ENCODE results near the gene STOML1.

Gene STOML1

DNA sequence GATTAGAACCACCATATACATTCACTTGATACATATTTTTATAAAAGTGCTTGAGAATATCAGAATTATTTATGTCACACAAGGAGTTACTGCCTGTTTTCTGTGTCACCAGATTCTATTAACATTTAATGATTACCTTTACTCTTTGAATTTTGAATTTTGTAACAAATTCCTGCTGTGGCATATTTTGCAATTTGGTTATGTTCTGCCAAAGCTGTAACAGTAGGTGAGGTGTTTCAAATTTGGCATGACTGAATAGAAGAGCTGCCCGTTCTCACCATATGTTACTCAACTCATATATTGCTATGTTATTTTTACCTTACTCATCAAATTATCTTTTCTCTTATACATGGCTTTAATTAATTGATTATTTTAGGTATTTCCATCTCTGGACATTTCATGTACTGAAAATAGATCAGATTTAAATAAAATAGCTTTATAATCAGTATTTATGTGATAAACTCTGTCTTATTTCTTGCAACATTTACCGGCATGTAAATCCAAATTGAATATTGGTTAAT lies 21.3 kb upstream of the STOML1 start:
- no peak for DNase-seq

DNA sequence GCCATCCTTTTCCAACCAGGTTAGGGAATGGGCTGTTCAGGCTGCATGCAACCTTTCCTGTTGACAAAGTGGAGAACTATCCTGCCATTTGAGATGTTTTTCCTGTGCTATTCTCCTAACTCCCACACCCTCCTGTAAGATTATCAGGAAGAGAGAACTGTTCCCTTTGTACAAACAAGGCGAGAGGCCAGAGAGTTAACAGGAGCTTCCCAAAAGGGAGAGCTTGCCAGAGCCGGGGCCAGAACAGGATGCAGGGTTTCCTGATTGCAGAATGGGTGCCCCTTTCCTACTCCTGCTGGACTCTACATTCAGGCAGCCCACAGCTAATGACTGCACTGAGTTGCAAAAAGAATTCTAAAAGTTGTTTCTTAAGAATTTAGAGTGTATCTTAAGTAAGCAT lies 19.5 kb upstream of the STOML1 start:
- DNase-seq: no peak

- DNase-seq: no peak
Measured at GRCh38 chr15:74010929-74011540, 18.9 kb upstream of the STOML1 start.

DNA sequence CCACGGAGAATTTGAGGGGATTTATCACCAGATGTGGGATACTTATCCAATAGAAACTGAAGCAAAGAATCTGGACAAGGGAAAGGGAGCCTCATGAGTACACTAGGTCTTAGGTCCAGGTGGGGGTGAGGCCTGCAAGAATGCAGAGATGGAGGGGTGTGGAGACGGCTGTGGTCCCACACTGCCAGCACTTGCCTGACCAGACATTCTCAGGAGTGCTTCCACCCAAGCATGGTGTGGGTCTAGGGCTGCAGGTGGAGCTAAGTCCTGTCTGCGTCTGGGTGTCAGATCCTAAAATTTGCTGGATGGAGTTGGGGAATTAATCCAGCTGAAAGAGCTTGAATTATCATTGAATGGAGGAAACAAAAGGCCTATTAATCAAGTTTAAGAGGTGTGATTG lies 16.8 kb upstream of the STOML1 start:
- no peak for DNase-seq

DNA sequence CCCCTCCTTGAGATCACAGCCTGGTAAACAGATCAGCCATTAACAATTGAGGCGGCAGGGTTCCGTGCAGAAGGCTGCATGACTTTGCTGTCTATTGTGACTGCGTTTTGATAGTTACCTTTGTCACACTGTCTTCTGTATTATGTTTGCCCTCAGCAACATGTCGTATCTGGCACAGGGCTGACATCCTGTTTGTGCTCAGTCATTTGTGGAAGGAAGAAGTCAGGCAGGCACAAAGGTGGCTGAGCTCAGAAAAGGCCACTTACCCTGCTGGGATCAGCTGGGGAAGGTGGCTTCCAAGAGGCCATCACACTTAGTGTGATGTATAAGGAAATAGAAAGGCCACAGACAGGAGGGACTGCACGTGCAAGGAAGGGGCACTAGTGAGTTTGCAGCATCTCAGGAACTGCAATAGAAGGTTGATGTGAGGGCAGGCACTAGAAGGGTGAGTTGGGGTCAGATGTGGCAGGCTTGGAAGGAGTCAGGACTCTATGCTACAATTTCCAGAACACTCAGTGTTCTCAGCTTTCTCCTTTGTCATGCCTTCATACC lies 15.8 kb upstream of the STOML1 start:
- peak in 1 of 2 experiments; percentile 32 for DNase-seq

DNA sequence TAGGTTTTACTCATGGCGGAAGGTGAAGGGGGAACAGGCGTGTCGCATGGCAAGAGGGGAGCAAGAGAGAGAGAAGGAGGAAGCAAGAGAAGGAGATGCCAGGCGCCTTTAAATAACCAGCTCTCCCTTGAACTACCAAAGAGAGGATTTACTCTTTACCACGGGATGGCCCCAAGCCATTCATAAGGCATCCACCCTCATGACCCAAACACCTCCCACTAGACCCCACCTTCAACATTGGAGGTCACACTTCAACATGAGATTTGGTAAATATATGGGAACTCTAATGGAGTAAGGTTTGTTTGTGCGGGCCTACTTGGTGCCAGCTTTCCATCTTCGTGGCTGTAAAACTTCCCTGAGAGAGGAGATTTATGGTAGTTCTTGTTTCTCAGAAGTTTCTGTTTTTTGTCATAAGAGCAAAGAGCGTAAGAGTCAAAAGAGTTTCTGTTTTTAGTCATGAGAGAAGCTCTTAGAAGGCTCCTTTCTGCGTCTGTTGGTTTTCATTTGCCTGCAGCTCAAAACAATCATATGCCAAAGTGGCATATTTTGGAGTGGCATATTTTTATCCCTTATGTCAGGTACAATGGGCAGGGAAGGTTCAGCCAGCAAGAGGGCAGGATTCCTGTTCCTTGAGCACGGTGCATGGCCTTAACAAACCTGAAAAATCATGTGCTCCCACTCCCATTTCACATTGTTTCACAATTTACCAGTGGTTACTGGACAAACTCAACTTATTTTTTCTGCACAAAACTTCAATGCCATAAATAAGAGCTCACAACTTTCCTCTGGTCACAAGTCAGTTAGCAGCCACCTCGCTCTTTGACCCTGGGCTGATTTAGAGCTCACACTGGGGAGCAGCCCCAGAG lies 14.9 kb upstream of the STOML1 start:
- DNase-seq: peak; percentile 40 to 43

- DNase-seq: no peak
Measured at GRCh38 chr15:73997986-73998385, 5.9 kb upstream of the STOML1 start.

DNA sequence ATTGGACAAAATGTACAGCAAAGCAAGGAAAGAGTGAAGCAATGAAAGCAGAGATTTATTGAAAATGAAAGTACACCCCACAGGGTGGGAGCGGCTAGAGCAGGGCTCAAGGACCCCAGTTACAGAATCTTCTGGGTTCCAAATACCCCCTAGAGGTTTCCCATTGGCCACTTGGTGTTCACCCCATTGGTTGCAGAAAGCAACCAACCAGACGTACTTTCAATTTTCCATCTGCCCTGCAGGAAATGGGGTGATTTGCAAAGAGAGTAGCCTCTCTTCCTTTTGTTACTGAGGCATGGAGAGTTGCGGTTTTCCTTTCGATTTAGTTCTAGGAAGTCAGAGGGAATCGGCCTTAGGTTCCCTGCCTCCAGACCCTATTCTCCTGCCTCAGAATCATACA lies 4.8 kb upstream of the STOML1 start:
- no peak for DNase-seq

- no peak for DNase-seq
Measured at GRCh38 chr15:73996267-73996666, 4.2 kb upstream of the STOML1 start.

GRCh38 chr15:73994912-73995622 lies 3.0 kb upstream of the STOML1 start:
- DNase-seq: peak in 1 of 2 experiments; percentile 42

GRCh38 chr15:73994413-73994883 lies 2.4 kb upstream of the STOML1 start, which contains the start of gene PML:
Gene PML, plus strand, starts transcription at chr15:73994716. Its CDS starts 97 bp downstream, at chr15:73994813.
- DNase-seq: peak; percentile 96 to 97

- DNase-seq: no peak
Measured at GRCh38 chr15:73993211-73993994, 1.3 kb upstream of the STOML1 start.

DNA sequence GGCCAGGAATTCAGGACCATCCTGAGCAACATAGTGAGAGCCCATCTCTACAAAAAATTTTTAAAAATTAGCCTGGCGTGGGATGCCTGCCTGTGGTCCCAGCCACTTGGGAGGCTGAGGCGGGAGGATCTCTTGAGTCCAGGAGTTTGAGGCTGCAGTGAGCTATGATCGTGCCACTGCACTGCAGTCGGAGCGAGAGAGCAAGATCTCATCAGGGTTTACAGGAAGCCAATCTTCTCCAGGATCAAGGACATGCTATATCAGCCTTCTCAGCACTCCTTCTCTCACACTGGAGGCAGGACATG lies 451 bp upstream of the STOML1 start:
- peak in 1 of 2 experiments; percentile 37 for DNase-seq

GRCh38 chr15:73991260-73991659 lies 835 bp downstream of the STOML1 start:
- DNase-seq: no peak

- DNase-seq: no peak
Measured at GRCh38 chr15:73990250-73991005, 1.7 kb downstream of the STOML1 start.

DNA sequence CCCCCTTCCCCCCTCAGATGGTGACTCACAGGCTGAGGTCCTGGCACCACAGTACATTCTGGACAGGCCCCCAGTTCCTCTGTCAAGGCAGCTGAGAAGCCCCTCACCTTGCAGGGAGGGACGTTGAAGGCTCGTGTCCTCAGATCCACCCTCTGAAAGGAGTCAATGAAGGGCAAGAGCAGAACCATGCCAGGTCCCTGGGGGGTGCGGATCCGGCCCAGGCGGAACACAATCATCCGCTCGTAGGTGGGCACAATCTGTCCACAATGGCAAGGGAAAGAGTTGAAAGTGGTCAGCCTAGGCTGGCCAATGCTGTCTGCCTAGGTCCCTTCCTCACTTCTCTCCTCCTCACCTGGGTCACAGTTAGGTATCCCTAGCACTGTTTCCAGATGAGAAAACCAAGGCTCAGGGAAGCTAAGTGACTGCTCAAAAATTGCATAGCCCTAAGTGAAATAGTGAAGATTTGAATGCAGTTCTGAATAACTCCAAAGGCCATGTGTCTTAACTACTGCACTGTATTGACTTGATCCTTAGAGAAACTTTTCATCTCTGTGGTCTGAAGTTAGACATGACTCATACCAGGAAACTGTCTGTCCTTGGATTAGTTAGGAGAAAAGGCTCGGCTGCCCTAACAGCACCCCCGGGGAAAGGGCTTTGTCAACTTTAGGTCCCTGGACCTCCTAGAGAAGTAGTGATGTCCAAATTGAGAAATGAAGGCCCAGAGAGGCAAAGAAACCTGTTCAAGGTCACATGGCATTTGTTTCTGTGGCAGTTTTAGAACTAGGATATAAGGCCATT lies 2.9 kb downstream of the STOML1 start:
- DNase-seq: no peak

DNA sequence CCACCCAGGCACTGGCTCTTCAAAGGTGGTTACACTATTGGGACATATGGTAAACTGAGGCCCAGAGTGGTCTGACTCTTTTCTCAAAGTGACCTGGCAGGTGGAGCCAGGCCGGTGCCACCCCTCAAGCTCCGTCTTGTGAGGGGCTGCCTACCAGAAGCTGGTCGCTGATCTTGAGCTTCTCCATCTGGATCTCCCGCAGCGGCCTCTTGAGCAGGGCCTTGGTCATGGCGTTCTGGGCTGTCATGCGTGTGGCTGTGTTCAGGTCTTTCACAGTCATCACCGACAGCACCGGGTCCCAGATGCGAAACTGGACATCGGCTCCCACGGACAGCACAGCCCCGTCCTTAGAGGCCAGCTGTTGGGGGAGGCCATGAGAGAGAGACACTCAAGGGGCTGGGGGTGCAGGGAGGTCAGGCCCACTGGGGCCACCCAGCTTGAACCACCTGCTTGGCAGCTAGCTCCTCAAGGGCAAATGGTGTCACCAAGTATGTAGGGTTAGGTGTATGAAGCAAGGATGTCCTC lies 3.6 kb downstream of the STOML1 start:
- DNase-seq: no peak

GRCh38 chr15:73987681-73988444 lies 4.2 kb downstream of the STOML1 start:
- DNase-seq: no peak

GRCh38 chr15:73987250-73987649 lies 4.8 kb downstream of the STOML1 start:
- DNase-seq: no peak

DNA sequence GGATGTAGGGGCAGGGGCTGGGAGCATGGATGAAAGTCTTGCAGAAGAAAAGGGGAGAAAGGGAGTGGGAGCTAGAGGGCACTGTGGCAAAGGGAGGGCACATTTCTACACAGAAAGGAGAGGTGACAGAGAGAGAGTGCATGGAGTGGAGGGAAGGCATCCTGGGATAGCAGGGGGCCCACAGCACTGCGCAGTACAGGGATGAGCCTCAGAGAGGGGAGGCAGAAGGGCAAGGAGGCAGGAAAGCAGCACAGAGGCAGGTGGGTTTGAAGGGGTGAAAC lies 5.4 kb downstream of the STOML1 start:
- DNase-seq: no peak
